GM23338 (cell line): ENCODE results near the gene EPHA4. TPM values are rescaled to one million over a fixed set of nuclear protein-coding genes. Genes with fewer than 3 reads are reported as not detected.
A peak's percentile ranks its signal among the peaks of the same experiment; 100 is the strongest.

Experiments
- ATAC-seq: fragments of 200-7000 bp; cut with Tn5 transposase; 3 replicates; pipeline ENCODE4 v1.9.1; 2020
- DNase-seq: peaks from one replicate; pipeline ENCODE4 v3.0.0-alpha.2; 2015; ENCODE audit warnings: low spot score
- H2AFZ ChIP-seq: fragments of 200-600 bp; sonication (generic); 2 replicates; pipeline ENCODE4 v1.8.0; 2016; ENCODE audit warnings: antibody characterized with exemption, mild to moderate bottlenecking, moderate library complexity
- H3F3A ChIP-seq: fragments of 200-600 bp; sonication (generic); replicated peaks from 2 replicates; pipeline ENCODE4 v1.8.0; 2017; ENCODE audit warnings: antibody characterized with exemption, mixed run types, low read depth
- H3K27ac ChIP-seq: fragments of 200-600 bp; sonication (generic); 2 replicates; pipeline ENCODE4 v1.6.1; 2016; ENCODE audit warnings: low read depth
- H3K27me3 ChIP-seq: fragments of 200-600 bp; sonication (generic); 2 replicates; pipeline ENCODE4 v1.8.0; 2016; ENCODE audit warnings: mild to moderate bottlenecking, mixed run types, moderate library complexity; ENCODE audit not compliant: insufficient read depth
- H3K36me3 ChIP-seq: fragments of 200-600 bp; sonication (generic); 2 replicates; pipeline ENCODE4 v1.8.0; 2016; ENCODE audit warnings: mild to moderate bottlenecking; ENCODE audit not compliant: insufficient read depth
- H3K4me1 ChIP-seq: fragments of 200-600 bp; sonication (generic); 2 replicates; pipeline ENCODE4 v1.8.0; 2016; ENCODE audit warnings: mild to moderate bottlenecking, moderate library complexity; ENCODE audit not compliant: insufficient read depth
- H3K4me2 ChIP-seq: fragments of 200-600 bp; sonication (generic); 2 replicates; pipeline ENCODE4 v1.7.1; 2017; ENCODE audit warnings: mixed run types
- H3K4me3 ChIP-seq: fragments of 200-600 bp; sonication (generic); 2 replicates; pipeline ENCODE4 v1.6.1; 2016; ENCODE audit warnings: mixed run types
- H3K79me2 ChIP-seq: fragments of 200-600 bp; sonication (generic); replicated peaks from 2 replicates; pipeline ENCODE4 v1.8.0; 2017; ENCODE audit warnings: mild to moderate bottlenecking; ENCODE audit not compliant: insufficient read depth
- H3K9me2 ChIP-seq: fragments of 200-600 bp; sonication (generic); 2 replicates; pipeline ENCODE4 v1.8.0; 2017; ENCODE audit not compliant: insufficient read depth
- H4K20me1 ChIP-seq: fragments of 200-600 bp; sonication (generic); replicated peaks from 2 replicates; pipeline ENCODE4 v1.8.0; 2017; ENCODE audit warnings: mild to moderate bottlenecking; ENCODE audit not compliant: insufficient read depth
- H3K27ac Mint-ChIP-seq: 2 replicates; pipeline ENCODE4 v1.8.0; 2020; ENCODE audit warnings: inconsistent platforms, mild to moderate bottlenecking, moderate library complexity, mixed read lengths
- H3K27me3 Mint-ChIP-seq: 3 replicates; pipeline ENCODE4 v1.8.0; 2022; ENCODE audit warnings: low read depth, mild to moderate bottlenecking, moderate library complexity, mixed read lengths, inconsistent platforms; ENCODE audit not compliant: insufficient read depth, poor library complexity
- H3K36me3 Mint-ChIP-seq: 3 replicates; pipeline ENCODE4 v1.8.0; 2021; ENCODE audit warnings: low read depth, mild to moderate bottlenecking, inconsistent platforms, moderate library complexity, mixed read lengths
- H3K4me1 Mint-ChIP-seq: 3 replicates; pipeline ENCODE4 v1.8.0; 2020; ENCODE audit warnings: mild to moderate bottlenecking, inconsistent platforms, mixed read lengths
- H3K4me3 Mint-ChIP-seq: 3 replicates; pipeline ENCODE4 v1.8.0; 2021; ENCODE audit warnings: moderate library complexity, mild to moderate bottlenecking, inconsistent platforms, mixed read lengths
- H3K9me3 Mint-ChIP-seq: 3 replicates; pipeline ENCODE4 v1.8.0; 2020; ENCODE audit warnings: moderate library complexity, mild to moderate bottlenecking, inconsistent platforms, mixed read lengths
- CREB1 ChIP-seq: fragments of 250-450 bp; sonication (Bioruptor Pico); IDR thresholded peaks from 2 replicates; pipeline ENCODE4 v1.5.0; 2020; ENCODE audit warnings: low read depth, mild to moderate bottlenecking, moderate library complexity
- EZH2 ChIP-seq: fragments of 200-600 bp; sonication (generic); IDR thresholded peaks from one replicate; pipeline ENCODE4 v1.8.0; 2017; ENCODE audit warnings: antibody characterized with exemption, mild to moderate bottlenecking, low read depth; ENCODE audit not compliant: unreplicated experiment
- EZH2phosphoT487 ChIP-seq: fragments of 200-600 bp; sonication (generic); IDR thresholded peaks from one replicate; pipeline ENCODE4 v1.8.1; 2018; ENCODE audit warnings: antibody characterized with exemption; ENCODE audit not compliant: unreplicated experiment
- JUNB ChIP-seq: IDR thresholded peaks from one replicate; pipeline ENCODE4 v1.6.1; 2016; ENCODE audit warnings: antibody characterized with exemption; ENCODE audit not compliant: unreplicated experiment
- NANOG ChIP-seq: IDR thresholded peaks from 2 replicates; pipeline ENCODE4 v1.6.1; 2016; ENCODE audit warnings: antibody characterized with exemption, borderline replicate concordance
- POLR2AphosphoS5 ChIP-seq: IDR thresholded peaks from 2 replicates; pipeline ENCODE4 v1.6.1; 2016; ENCODE audit warnings: antibody characterized with exemption, low read depth
- STAT1 ChIP-seq: IDR thresholded peaks from one replicate; pipeline ENCODE4 v1.6.1; 2016; ENCODE audit warnings: antibody characterized with exemption; ENCODE audit not compliant: unreplicated experiment
- ZNF114 ChIP-seq: fragments of 250-450 bp; sonication (Bioruptor Pico); IDR thresholded peaks from 2 replicates; pipeline ENCODE4 v1.5.0; 2020; ENCODE audit warnings: mild to moderate bottlenecking, moderate library complexity
- ZNF331 ChIP-seq: fragments of 250-450 bp; sonication (Bioruptor Pico); IDR thresholded peaks from 2 replicates; pipeline ENCODE4 v1.5.0; 2020; ENCODE audit warnings: low read depth, mild to moderate bottlenecking, moderate library complexity
- polyA plus RNA-seq: library from polyadenylated mRNA; unstranded; fragments of >200 nt; fragmentation: Nextera tagmentation; extraction: Ambion mirVana; gene quantifications from 2 replicates; pipeline ENCODE4 v1.2.1, GENCODE V29; 2016
- total RNA-seq: library from RNA; depleted of rRNA; stranded (reverse); fragments of >200 nt; shearing (Covaris generic); gene quantifications from 2 replicates; pipeline ENCODE4 v1.2.3, GENCODE V29; 2014
- TF ChIP-seq, protein P1 (sequence below): IDR thresholded peaks from one replicate; pipeline ENCODE4 v1.6.1; 2018; ENCODE audit warnings: antibody characterized with exemption; ENCODE audit not compliant: unreplicated experiment
- TF ChIP-seq, protein P2 (sequence below): fragments of 250-450 bp; sonication (Bioruptor Pico); IDR thresholded peaks from 2 replicates; pipeline ENCODE4 v1.5.0; 2020; ENCODE audit warnings: mild to moderate bottlenecking, moderate library complexity
- TF ChIP-seq, protein P3 (sequence below), 2 experiments: fragments of 200-600 bp in 1 of 2; sonication (generic) in 1 of 2; conservative IDR thresholded peaks; 2 replicates each; pipeline versions ENCODE4 v1.5.1 to v1.6.1; 2016 to 2017; ENCODE audit warnings: antibody characterized with exemption in 2 of 2, low read depth in 2 of 2, mild to moderate bottlenecking in 2 of 2, moderate library complexity in 1 of 2
- TF ChIP-seq, protein P4 (sequence below): IDR thresholded peaks from 2 replicates; pipeline ENCODE4 v1.6.1; 2016; ENCODE audit warnings: antibody characterized with exemption

The EPHA4 gene
- total and polyA plus RNA-seq, 2 experiments from 2014 or later, result 4.1 to 6.2 TPM

DNA sequence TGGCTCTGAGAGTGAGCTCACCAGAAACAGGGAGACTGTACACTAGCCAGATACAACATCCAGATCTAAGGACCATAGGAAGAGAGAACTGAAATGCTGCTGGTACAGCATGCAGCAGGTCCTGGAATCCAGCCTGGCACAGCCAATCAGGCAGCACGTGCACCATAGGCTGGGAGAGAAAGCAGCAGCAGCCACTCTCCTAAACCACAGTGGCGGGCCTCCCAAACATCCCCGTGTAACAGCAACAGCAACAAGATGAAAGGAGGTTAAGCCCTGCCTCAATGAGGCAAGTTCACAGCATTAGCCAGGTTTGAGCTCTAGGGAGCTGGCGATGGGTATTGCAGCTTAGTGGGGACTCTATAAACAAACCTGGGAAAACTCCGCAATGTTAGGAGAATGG, 192.0 kb downstream of the EPHA4 start:
- Histone ChIP-seq H3K4me1 (0 out of 2 replicates have a peak, but pooled peaks cover 4% of the 10 kb centered on the region), H3K27ac (peak overlapping the region; percentile 33; the same call in 1 of the 2 replicates), H3K4me3 (no peak overlapping the region), H3K9me2 (peaks cover 2% of the 10 kb centered on the region; the same call in 1 of the 2 replicates), H4K20me1 (no peaks in the 10 kb centered on the region), H3K4me2 (no peak overlapping the region), H3K27me3 (no peaks in the 10 kb centered on the region), H3K36me3 (no peaks in the 10 kb centered on the region), H3F3A (no peaks in the 10 kb centered on the region), H2AFZ (peak overlapping the region; percentile 93), H3K79me2 (no peaks in the 10 kb centered on the region)
- Mint-ChIP-seq H3K27me3 (no peaks in the 10 kb centered on the region), H3K4me3 (no peak overlapping the region), H3K9me3 (no peaks in the 10 kb centered on the region), H3K27ac (no peak overlapping the region), H3K4me1 (peaks cover 12% of the 10 kb centered on the region; the same call in 2 of the 3 replicates), H3K36me3 (no peaks in the 10 kb centered on the region)
- ATAC-seq (peak; percentile 82), DNase-seq (peak; percentile 19)
- TF ChIP-seq, protein P1, sequence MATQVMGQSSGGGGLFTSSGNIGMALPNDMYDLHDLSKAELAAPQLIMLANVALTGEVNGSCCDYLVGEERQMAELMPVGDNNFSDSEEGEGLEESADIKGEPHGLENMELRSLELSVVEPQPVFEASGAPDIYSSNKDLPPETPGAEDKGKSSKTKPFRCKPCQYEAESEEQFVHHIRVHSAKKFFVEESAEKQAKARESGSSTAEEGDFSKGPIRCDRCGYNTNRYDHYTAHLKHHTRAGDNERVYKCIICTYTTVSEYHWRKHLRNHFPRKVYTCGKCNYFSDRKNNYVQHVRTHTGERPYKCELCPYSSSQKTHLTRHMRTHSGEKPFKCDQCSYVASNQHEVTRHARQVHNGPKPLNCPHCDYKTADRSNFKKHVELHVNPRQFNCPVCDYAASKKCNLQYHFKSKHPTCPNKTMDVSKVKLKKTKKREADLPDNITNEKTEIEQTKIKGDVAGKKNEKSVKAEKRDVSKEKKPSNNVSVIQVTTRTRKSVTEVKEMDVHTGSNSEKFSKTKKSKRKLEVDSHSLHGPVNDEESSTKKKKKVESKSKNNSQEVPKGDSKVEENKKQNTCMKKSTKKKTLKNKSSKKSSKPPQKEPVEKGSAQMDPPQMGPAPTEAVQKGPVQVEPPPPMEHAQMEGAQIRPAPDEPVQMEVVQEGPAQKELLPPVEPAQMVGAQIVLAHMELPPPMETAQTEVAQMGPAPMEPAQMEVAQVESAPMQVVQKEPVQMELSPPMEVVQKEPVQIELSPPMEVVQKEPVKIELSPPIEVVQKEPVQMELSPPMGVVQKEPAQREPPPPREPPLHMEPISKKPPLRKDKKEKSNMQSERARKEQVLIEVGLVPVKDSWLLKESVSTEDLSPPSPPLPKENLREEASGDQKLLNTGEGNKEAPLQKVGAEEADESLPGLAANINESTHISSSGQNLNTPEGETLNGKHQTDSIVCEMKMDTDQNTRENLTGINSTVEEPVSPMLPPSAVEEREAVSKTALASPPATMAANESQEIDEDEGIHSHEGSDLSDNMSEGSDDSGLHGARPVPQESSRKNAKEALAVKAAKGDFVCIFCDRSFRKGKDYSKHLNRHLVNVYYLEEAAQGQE, result no peak
- TF ChIP-seq STAT1 (no peak), EZH2phosphoT487 (no peak), JUNB (no peak), ZNF331 (CRISPR knock-in tag) (no peak), ZNF114 (CRISPR knock-in tag) (no peak), NANOG (no peak), CREB1 (CRISPR knock-in tag) (no peak), EZH2 (no peak), POLR2AphosphoS5 (no peak)
- TF ChIP-seq, protein P2, sequence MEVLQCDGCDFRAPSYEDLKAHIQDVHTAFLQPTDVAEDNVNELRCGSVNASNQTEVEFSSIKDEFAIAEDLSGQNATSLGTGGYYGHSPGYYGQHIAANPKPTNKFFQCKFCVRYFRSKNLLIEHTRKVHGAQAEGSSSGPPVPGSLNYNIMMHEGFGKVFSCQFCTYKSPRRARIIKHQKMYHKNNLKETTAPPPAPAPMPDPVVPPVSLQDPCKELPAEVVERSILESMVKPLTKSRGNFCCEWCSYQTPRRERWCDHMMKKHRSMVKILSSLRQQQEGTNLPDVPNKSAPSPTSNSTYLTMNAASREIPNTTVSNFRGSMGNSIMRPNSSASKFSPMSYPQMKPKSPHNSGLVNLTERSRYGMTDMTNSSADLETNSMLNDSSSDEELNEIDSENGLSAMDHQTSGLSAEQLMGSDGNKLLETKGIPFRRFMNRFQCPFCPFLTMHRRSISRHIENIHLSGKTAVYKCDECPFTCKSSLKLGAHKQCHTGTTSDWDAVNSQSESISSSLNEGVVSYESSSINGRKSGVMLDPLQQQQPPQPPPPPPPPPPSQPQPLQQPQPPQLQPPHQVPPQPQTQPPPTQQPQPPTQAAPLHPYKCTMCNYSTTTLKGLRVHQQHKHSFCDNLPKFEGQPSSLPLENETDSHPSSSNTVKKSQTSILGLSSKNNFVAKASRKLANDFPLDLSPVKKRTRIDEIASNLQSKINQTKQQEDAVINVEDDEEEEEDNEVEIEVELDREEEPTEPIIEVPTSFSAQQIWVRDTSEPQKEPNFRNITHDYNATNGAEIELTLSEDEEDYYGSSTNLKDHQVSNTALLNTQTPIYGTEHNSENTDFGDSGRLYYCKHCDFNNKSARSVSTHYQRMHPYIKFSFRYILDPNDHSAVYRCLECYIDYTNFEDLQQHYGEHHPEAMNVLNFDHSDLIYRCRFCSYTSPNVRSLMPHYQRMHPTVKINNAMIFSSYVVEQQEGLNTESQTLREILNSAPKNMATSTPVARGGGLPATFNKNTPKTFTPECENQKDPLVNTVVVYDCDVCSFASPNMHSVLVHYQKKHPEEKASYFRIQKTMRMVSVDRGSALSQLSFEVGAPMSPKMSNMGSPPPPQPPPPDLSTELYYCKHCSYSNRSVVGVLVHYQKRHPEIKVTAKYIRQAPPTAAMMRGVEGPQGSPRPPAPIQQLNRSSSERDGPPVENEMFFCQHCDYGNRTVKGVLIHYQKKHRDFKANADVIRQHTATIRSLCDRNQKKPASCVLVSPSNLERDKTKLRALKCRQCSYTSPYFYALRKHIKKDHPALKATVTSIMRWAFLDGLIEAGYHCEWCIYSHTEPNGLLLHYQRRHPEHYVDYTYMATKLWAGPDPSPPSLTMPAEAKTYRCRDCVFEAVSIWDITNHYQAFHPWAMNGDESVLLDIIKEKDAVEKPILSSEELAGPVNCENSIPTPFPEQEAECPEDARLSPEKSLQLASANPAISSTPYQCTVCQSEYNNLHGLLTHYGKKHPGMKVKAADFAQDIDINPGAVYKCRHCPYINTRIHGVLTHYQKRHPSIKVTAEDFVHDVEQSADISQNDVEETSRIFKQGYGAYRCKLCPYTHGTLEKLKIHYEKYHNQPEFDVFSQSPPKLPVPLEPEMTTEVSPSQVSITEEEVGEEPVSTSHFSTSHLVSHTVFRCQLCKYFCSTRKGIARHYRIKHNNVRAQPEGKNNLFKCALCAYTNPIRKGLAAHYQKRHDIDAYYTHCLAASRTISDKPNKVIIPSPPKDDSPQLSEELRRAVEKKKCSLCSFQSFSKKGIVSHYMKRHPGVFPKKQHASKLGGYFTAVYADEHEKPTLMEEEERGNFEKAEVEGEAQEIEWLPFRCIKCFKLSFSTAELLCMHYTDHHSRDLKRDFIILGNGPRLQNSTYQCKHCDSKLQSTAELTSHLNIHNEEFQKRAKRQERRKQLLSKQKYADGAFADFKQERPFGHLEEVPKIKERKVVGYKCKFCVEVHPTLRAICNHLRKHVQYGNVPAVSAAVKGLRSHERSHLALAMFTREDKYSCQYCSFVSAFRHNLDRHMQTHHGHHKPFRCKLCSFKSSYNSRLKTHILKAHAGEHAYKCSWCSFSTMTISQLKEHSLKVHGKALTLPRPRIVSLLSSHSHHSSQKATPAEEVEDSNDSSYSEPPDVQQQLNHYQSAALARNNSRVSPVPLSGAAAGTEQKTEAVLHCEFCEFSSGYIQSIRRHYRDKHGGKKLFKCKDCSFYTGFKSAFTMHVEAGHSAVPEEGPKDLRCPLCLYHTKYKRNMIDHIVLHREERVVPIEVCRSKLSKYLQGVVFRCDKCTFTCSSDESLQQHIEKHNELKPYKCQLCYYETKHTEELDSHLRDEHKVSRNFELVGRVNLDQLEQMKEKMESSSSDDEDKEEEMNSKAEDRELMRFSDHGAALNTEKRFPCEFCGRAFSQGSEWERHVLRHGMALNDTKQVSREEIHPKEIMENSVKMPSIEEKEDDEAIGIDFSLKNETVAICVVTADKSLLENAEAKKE (CRISPR knock-in tag), result no peak
- TF ChIP-seq, protein P3, sequence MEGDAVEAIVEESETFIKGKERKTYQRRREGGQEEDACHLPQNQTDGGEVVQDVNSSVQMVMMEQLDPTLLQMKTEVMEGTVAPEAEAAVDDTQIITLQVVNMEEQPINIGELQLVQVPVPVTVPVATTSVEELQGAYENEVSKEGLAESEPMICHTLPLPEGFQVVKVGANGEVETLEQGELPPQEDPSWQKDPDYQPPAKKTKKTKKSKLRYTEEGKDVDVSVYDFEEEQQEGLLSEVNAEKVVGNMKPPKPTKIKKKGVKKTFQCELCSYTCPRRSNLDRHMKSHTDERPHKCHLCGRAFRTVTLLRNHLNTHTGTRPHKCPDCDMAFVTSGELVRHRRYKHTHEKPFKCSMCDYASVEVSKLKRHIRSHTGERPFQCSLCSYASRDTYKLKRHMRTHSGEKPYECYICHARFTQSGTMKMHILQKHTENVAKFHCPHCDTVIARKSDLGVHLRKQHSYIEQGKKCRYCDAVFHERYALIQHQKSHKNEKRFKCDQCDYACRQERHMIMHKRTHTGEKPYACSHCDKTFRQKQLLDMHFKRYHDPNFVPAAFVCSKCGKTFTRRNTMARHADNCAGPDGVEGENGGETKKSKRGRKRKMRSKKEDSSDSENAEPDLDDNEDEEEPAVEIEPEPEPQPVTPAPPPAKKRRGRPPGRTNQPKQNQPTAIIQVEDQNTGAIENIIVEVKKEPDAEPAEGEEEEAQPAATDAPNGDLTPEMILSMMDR (conservative IDR thresholded peaks at IDR 0.05; ENCODE audit: low read depth in 2 of 2), result no peak
- TF ChIP-seq, protein P4, sequence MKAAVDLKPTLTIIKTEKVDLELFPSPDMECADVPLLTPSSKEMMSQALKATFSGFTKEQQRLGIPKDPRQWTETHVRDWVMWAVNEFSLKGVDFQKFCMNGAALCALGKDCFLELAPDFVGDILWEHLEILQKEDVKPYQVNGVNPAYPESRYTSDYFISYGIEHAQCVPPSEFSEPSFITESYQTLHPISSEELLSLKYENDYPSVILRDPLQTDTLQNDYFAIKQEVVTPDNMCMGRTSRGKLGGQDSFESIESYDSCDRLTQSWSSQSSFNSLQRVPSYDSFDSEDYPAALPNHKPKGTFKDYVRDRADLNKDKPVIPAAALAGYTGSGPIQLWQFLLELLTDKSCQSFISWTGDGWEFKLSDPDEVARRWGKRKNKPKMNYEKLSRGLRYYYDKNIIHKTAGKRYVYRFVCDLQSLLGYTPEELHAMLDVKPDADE, result no peak
